Kasumi-1 (cell line): ENCODE data around the gene DOHH.

Experiments
- DNase-seq, 2 experiments: peaks; one replicate each; lab custom pipeline; 2025; lab: John Stamatoyannopoulos, UW

DOHH gene

DNA sequence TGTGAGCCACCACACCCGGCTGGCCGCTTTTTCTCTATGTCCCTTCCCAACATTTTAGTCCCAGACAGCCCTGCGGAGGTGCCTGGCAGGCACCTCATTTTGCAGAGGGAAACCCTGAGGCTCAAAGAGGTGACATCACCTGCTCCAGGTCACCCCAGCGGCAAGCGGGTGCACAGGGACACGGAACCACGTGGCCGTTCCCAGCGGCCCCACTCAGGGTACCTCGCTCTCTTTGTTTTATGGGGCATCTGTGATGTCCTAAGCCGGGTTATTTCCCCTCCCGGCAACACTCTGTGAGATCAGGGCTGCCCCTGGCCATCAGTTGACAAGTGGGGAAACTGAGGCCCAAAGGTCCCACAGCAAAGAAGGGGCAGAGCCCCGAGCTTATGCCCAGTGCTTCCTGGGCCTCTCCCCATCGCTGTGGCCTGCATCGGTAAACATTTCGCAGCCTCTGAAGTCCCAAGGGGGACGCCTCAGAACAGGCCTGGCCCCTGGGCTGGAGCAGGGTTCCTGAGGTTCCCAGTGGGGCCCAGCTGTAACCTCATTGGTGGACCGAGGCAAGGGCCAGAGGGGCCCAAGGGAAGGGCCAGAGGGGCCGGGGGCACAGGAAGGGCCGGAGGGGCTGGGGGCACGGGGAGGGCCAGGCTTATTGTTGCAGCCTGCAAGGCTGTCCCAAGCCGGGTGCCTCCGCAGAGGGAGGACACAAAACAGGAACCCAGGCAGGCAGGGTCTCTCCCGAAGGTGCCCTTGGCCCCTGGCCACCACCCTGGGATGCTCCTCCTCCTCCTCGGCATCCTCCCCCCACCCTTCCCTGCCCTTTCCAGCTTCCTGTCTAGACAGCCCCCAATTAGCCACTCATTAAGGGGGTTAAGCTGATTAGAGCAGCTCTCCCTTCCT, 59.1 kb downstream of the DOHH start:
- no peak for DNase-seq
